CD4-positive, CD25-positive, alpha-beta regulatory T cell (primary cell): Measurements from ENCODE around the gene PPDPF. TPM values are rescaled to one million over a fixed set of nuclear protein-coding genes. Genes with fewer than 3 reads are reported as not detected.
A peak's percentile ranks its signal among the peaks of the same experiment; 100 is the strongest.

Source experiments
- ATAC-seq, 2 donors: fragments of 150-1000 bp; cut with Tn5 transposase; one replicate each; pipeline ENCODE4 v1.10.0; 2021; ENCODE audit warnings: low read depth in 2 of 2, moderate number of reproducible peaks in 2 of 2, moderate library complexity in 1 of 2
- DNase-seq, 3 donors: peaks; one replicate each; pipeline versions ENCODE4 v3.0.0 to v3.0.0-alpha.2; 2012 to 2022; ENCODE audit warnings: mixed read lengths in 1 of 3
- H3K27ac ChIP-seq: one replicate; pipeline ENCODE4 v1.7.0; 2013; ENCODE audit warnings: mild to moderate bottlenecking, low read length; ENCODE audit not compliant: insufficient read depth, poor library complexity, severe bottlenecking
- H3K27me3 ChIP-seq: one replicate; pipeline ENCODE4 v1.7.0; 2013; ENCODE audit warnings: low read length; ENCODE audit not compliant: control insufficient read depth, insufficient read depth
- H3K36me3 ChIP-seq: one replicate; pipeline ENCODE4 v1.7.0; 2013; ENCODE audit warnings: mild to moderate bottlenecking, low read length, moderate library complexity; ENCODE audit not compliant: control insufficient read depth, insufficient read depth
- H3K4me1 ChIP-seq: 2 replicates; pipeline ENCODE4 v1.7.0; 2013; ENCODE audit warnings: mild to moderate bottlenecking, low read length; ENCODE audit not compliant: insufficient read depth, control insufficient read depth, poor library complexity, severe bottlenecking
- H3K4me3 ChIP-seq: one replicate; pipeline ENCODE4 v1.7.0; 2013; ENCODE audit warnings: low read depth, mild to moderate bottlenecking, low read length, moderate library complexity
- H3K9me3 ChIP-seq, 2 experiments: 1 replicate in 1 of 2; 2 replicates in 1 of 2; pipeline ENCODE4 v1.7.0; 2013; ENCODE audit warnings: low read length in 2 of 2, mild to moderate bottlenecking in 1 of 2, moderate library complexity in 1 of 2; ENCODE audit not compliant: control insufficient read depth in 2 of 2
- H3K27ac Mint-ChIP-seq, 3 donors: one replicate each; pipeline ENCODE4 v1.8.0; 2020 to 2022; ENCODE audit warnings: mild to moderate bottlenecking in 3 of 3, mixed read lengths in 3 of 3, moderate library complexity in 2 of 3
- H3K27me3 Mint-ChIP-seq: one replicate; pipeline ENCODE4 v1.8.0; 2022; ENCODE audit warnings: mild to moderate bottlenecking, mixed read lengths
- H3K36me3 Mint-ChIP-seq: one replicate; pipeline ENCODE4 v1.8.0; 2020; ENCODE audit warnings: mixed read lengths
- H3K4me1 Mint-ChIP-seq, 4 donors: one replicate each; pipeline ENCODE4 v1.8.0; 2020 to 2022; ENCODE audit warnings: mixed read lengths in 4 of 4, mild to moderate bottlenecking in 1 of 4
- H3K4me3 Mint-ChIP-seq, 4 donors: one replicate each; pipeline ENCODE4 v1.8.0; 2020 to 2022; ENCODE audit warnings: mild to moderate bottlenecking in 4 of 4, mixed read lengths in 4 of 4, moderate library complexity in 3 of 4
- H3K9me3 Mint-ChIP-seq, 7 donors: one replicate each; pipeline ENCODE4 v1.8.0; 2020 to 2022; ENCODE audit warnings: mixed read lengths in 7 of 7, mild to moderate bottlenecking in 3 of 7, moderate library complexity in 2 of 7
- polyA plus RNA-seq, 4 donors: library from polyadenylated mRNA; unstranded; fragments of 300-500 nt; fragmentation: Illumina TruSeq; gene quantifications; one replicate each; pipeline ENCODE4 v1.2.3, GENCODE V29; 2021
- total RNA-seq: library from RNA; stranded (reverse); gene quantifications from one replicate; pipeline ENCODE4 v1.2.3, GENCODE V29; 2022

Gene PPDPF
- total and polyA plus RNA-seq, 5 donors from 2014 or later = 75.8 to 155 (median 93.3) TPM

DNA sequence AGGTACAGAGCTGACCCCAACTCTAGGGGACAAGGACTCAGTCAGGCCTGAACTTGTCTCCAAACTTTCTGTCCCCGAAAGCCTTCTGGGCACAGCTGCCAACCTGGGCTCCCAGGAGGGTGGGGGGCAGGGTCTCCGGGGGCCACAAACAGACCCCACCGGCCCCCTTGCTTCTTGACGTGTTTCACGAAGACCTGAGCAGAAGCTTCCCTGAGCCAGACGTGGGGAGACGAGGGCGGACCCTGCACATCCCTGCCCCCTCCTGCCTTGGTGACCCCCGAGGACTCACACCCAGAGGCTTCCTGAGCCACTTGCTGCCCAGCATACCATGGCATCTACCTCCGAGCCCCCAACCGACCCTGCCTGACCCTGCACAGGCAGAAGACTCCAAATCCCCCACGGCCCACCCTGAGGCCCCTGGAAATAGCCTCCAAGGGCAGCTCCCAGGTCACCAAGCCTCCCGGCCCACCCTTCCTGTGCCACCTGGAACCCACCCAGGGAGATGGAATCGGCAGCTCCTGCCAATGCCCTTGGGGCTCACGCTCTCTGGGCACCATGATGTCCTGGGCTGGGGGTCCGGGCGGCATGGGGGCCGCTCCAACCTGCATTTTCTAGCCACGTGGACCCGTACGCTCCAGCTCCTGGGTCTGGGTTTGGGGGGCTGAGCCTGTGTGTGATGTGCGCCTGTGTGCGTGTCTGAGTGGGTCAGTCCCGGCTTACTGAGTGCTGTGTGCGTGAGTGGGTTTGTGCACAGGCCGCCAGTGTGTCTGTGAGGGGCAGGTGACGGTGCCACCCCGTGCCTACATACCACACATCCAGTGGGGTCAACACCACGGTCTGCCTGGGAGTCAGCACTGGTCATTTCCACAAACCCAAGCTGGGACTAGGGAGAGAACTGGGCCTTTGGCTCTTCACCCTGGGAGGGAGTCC, 19.1 kb downstream of the PPDPF start:
- H3K27me3 Mint-ChIP-seq = no peaks in the 10 kb centered on the region
- ATAC-seq (no peak), DNase-seq (no peak)
- H3K4me3 ChIP-seq = no peak overlapping the region
- H3K9me3 ChIP-seq = no peaks in the 10 kb centered on the region
- H3K9me3 Mint-ChIP-seq = no peaks in the 10 kb centered on the region
- H3K27ac Mint-ChIP-seq = no peak overlapping the region
- peaks cover 2 to 17% (median 5%) of the 10 kb centered on the region in 4 donors for H3K4me1 Mint-ChIP-seq
- H3K36me3 ChIP-seq = no peaks in the 10 kb centered on the region
- H3K4me1 ChIP-seq = peaks cover 23% of the 10 kb centered on the region
- H3K4me3 Mint-ChIP-seq = peak overlapping the region in 1 of 4 donors; percentile 69
- H3K27me3 ChIP-seq = no peaks in the 10 kb centered on the region
- H3K27ac ChIP-seq = no peak overlapping the region
- no peaks in the 10 kb centered on the region for H3K36me3 Mint-ChIP-seq

DNA sequence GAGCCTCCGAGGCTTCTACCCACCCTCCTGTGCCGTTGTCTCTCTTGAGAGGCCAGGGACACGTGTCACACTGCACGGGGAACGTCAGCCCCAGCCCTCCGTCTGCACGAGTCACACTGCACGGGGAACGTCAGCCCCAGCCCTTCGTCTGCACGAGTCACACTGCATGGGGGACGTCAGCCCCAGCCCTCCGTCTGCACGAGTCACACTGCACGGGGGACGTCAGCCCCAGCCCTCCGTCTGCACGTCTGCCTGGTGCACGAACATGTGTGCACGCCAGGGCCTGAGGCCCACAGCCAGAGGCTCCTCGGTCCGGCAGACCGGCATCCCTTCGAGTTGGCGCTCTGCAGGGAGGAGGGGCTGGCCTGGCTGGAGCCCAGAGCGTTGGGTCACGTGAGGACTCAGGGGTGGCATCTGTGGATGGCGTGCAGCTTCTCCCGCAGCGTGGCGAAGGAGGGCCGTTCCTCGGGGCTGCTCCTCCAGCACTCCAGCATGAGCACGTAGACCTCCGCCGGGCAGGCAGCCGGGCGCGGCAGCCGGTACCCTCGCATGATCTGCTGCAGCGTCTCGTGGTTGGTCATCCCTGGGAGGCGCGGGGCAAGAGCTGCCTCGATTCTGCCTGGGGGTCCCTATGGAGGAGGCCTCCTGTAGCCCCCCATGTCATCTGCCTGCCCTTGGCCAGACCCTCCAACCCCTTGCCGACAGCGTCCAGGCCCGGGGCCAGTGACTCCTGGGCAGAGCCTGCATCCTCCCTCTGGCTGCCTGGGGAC, 20.0 kb downstream of the PPDPF start:
- no peak overlapping the region for H3K4me3 ChIP-seq
- Mint-ChIP-seq H3K36me3 (no peaks in the 10 kb centered on the region), H3K4me3 (no peak overlapping the region), H3K27ac (no peak overlapping the region), H3K4me1 (peaks cover 2 to 17% (median 7%) of the 10 kb centered on the region in 4 donors), H3K9me3 (no peaks in the 10 kb centered on the region), H3K27me3 (no peaks in the 10 kb centered on the region)
- no peak for ATAC-seq
- H3K36me3 ChIP-seq = no peaks in the 10 kb centered on the region
- peaks cover 23% of the 10 kb centered on the region for H3K4me1 ChIP-seq
- H3K27me3 ChIP-seq = no peaks in the 10 kb centered on the region
- H3K9me3 ChIP-seq = no peaks in the 10 kb centered on the region
- DNase-seq = no peak
- H3K27ac ChIP-seq = no peak overlapping the region

DNA sequence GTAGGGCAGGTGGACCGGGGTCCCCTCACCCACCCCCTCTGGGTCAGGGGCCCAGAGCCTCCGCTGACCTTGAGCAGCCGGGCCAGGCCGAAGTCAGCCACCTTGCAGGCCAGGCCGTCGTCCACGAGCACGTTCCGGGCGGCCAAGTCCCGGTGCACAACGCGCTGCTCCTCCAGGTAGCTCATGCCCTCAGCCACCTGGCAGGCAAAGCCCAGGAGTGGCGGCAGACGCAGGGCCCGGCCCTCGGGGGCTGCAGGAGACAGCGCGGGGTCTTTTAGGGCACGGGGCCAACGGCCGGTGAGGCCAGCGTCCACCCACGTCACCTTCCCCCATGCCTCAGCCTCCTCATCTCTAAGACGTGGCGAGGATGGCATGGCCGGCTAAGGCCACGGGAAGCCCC, 20.8 kb downstream of the PPDPF start:
- Histone ChIP-seq H3K4me3 (no peak overlapping the region), H3K36me3 (no peaks in the 10 kb centered on the region), H3K27me3 (no peaks in the 10 kb centered on the region), H3K9me3 (no peaks in the 10 kb centered on the region), H3K4me1 (peaks cover 23% of the 10 kb centered on the region), H3K27ac (no peak overlapping the region)
- H3K27ac Mint-ChIP-seq = no peak overlapping the region
- DNase-seq = no peak
- H3K9me3 Mint-ChIP-seq = no peaks in the 10 kb centered on the region
- H3K4me1 Mint-ChIP-seq = peaks cover 2 to 14% (median 8%) of the 10 kb centered on the region in 4 donors
- H3K36me3 Mint-ChIP-seq = no peaks in the 10 kb centered on the region
- no peak for ATAC-seq
- no peak overlapping the region for H3K4me3 Mint-ChIP-seq
- no peaks in the 10 kb centered on the region for H3K27me3 Mint-ChIP-seq

DNA sequence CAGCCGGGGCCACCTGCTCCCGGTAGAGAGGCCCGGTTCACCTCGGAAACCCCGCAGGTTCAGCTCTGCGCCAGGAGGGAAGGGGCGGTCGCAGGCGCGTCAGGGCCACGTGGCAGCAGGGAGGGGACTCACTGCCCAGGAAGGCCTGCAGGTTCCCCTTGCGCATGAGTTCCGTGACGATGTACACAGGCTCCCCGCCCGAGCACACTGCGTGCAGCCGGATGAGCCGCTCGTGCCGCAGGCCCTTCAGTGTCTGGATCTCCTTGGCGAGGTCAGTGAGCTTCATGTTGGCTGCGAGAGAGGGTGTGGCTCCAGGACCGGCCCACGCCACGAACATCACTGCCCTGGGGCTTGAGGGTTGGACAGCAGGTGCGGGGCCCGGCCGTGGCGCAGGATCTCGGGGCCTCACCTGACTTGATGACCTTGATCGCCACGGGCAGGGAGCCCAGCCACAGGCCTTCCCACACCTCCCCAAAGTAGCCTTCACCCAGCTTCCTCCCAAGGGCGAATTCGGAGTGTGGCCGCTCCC, 21.5 kb downstream of the PPDPF start:
- no peak for ATAC-seq
- DNase-seq = no peak
- Histone ChIP-seq H3K27me3 (no peaks in the 10 kb centered on the region), H3K4me1 (peaks cover 19% of the 10 kb centered on the region), H3K36me3 (no peaks in the 10 kb centered on the region), H3K9me3 (no peaks in the 10 kb centered on the region), H3K27ac (no peak overlapping the region), H3K4me3 (no peak overlapping the region)
- Mint-ChIP-seq H3K9me3 (no peaks in the 10 kb centered on the region), H3K27me3 (peaks cover 4% of the 10 kb centered on the region), H3K27ac (no peak overlapping the region), H3K36me3 (no peaks in the 10 kb centered on the region), H3K4me3 (no peak overlapping the region), H3K4me1 (peaks cover 2 to 12% (median 7%) of the 10 kb centered on the region in 4 donors)

DNA sequence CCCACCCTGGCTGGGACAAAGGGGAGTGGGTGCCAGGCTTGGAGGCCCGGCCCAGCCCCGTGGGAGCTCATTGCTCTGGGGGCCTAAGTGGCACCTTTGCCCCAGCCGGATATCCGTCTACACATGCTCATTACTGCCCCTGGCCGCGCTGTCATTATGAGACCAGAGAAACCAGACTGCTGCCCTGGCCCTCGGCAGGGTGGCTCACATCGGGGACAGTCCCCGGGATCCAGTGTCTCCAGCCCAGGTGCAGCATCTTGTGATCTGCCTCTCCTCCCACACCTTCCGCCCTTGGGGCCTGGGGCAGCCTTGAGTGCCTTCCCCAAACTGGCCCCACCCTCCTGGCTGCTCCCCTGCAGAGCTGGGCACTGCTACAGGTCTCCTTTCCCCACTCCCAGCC, 22.1 kb downstream of the PPDPF start:
- H3K4me3 ChIP-seq = no peak overlapping the region
- Mint-ChIP-seq H3K4me3 (no peak overlapping the region), H3K27ac (no peak overlapping the region), H3K36me3 (no peaks in the 10 kb centered on the region), H3K4me1 (peaks cover 2 to 12% (median 7%) of the 10 kb centered on the region in 4 donors), H3K27me3 (peaks cover 4% of the 10 kb centered on the region), H3K9me3 (no peaks in the 10 kb centered on the region)
- DNase-seq = no peak
- ATAC-seq = no peak
- H3K27ac ChIP-seq = no peak overlapping the region
- no peaks in the 10 kb centered on the region for H3K27me3 ChIP-seq
- no peaks in the 10 kb centered on the region for H3K9me3 ChIP-seq
- H3K36me3 ChIP-seq = no peaks in the 10 kb centered on the region
- H3K4me1 ChIP-seq = peaks cover 13% of the 10 kb centered on the region

DNA sequence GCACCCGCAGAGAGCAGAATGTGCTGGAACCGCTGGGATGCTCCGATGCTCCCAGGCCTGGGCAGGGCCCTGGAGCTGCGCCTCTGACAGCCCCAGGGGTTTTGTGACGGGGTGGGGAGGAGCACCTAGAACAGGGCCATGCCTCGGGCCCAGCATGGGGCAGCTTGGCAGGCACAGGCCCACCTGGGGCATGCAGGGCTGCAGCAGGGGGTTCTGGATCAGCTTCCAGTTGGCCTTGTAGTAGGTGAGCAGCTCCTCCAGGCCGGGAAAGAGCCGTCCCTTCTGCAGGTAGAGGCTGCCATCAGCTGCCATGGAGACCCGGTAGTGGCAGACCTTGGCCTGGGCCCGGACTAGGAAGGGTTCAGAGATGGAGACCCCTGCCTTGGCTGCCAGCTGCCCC, 22.6 kb downstream of the PPDPF start:
- Histone ChIP-seq H3K4me3 (no peak overlapping the region), H3K36me3 (no peaks in the 10 kb centered on the region), H3K4me1 (peaks cover 9% of the 10 kb centered on the region), H3K27ac (no peak overlapping the region), H3K27me3 (no peaks in the 10 kb centered on the region), H3K9me3 (no peaks in the 10 kb centered on the region)
- DNase-seq (no peak), ATAC-seq (no peak)
- Mint-ChIP-seq H3K27me3 (peaks cover 4% of the 10 kb centered on the region), H3K4me3 (no peak overlapping the region), H3K36me3 (no peaks in the 10 kb centered on the region), H3K27ac (peak overlapping the region in 1 of 3 donors; percentile 53), H3K9me3 (no peaks in the 10 kb centered on the region), H3K4me1 (peaks cover 2 to 12% (median 5%) of the 10 kb centered on the region in 4 donors)

DNA sequence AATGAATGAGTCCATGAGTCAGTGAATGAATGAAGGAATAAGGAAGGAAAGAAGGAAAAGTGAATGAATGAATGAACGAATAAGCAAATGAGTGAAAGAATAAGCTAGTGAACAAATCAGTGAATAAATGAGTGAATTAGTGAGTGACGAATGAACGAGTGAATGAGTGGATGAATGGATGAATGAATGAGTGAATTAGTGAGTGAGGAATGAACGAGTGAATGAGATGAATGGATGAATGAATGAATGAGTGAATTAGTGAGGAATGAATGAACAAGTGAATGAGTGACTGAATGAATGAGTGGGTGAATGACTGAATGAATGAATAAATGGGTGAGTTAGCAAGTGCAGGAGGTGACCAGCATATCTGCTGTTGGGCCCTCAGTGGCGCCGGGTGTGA, 23.2 kb downstream of the PPDPF start:
- Mint-ChIP-seq H3K9me3 (no peaks in the 10 kb centered on the region), H3K4me3 (peak overlapping the region in 1 of 4 donors; percentile 72), H3K27me3 (peaks cover 4% of the 10 kb centered on the region), H3K27ac (no peak overlapping the region), H3K4me1 (peaks cover 2 to 12% (median 5%) of the 10 kb centered on the region in 4 donors), H3K36me3 (no peaks in the 10 kb centered on the region)
- H3K36me3 ChIP-seq = no peaks in the 10 kb centered on the region
- H3K9me3 ChIP-seq = no peaks in the 10 kb centered on the region
- H3K4me3 ChIP-seq = no peak overlapping the region
- no peak overlapping the region for H3K27ac ChIP-seq
- no peaks in the 10 kb centered on the region for H3K27me3 ChIP-seq
- no peak for DNase-seq
- H3K4me1 ChIP-seq = peaks cover 3% of the 10 kb centered on the region
- ATAC-seq = no peak
